ENCODE data around the gene RNU7-1. TPM values are rescaled to one million over a fixed set of nuclear protein-coding genes. Genes with fewer than 3 reads are reported as not detected.

Gene RNU7-1
- total RNA-seq, 1 experiment from 2014 or later, result not detected

GRCh38 chr12:6932766-6933165 is 10.8 kb upstream of the RNU7-1 start (continued):
- TF ChIP-seq, protein P1, sequence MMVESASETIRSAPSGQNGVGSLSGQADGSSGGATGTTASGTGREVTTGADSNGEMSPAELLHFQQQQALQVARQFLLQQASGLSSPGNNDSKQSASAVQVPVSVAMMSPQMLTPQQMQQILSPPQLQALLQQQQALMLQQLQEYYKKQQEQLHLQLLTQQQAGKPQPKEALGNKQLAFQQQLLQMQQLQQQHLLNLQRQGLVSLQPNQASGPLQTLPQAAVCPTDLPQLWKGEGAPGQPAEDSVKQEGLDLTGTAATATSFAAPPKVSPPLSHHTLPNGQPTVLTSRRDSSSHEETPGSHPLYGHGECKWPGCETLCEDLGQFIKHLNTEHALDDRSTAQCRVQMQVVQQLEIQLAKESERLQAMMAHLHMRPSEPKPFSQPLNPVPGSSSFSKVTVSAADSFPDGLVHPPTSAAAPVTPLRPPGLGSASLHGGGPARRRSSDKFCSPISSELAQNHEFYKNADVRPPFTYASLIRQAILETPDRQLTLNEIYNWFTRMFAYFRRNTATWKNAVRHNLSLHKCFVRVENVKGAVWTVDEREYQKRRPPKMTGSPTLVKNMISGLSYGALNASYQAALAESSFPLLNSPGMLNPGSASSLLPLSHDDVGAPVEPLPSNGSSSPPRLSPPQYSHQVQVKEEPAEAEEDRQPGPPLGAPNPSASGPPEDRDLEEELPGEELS (CRISPR knock-in tag; IDR thresholded peaks at IDR 0.05), result no peak
- TF ChIP-seq, protein P2, sequence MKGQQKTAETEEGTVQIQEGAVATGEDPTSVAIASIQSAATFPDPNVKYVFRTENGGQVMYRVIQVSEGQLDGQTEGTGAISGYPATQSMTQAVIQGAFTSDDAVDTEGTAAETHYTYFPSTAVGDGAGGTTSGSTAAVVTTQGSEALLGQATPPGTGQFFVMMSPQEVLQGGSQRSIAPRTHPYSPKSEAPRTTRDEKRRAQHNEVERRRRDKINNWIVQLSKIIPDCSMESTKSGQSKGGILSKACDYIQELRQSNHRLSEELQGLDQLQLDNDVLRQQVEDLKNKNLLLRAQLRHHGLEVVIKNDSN (CRISPR knock-in tag; IDR thresholded peaks at IDR 0.05), result no peak
- TF ChIP-seq JUN (CRISPR knock-in tag; IDR thresholded peaks at IDR 0.05) (no peak), MXD4 (CRISPR knock-in tag; IDR thresholded peaks at IDR 0.05; ENCODE audit: borderline replicate concordance) (no peak), ZBTB43 (CRISPR knock-in tag; IDR thresholded peaks at IDR 0.05) (no peak), EMX1 (CRISPR knock-in tag; IDR thresholded peaks at IDR 0.05) (no peak)
- TF ChIP-seq, protein P3, sequence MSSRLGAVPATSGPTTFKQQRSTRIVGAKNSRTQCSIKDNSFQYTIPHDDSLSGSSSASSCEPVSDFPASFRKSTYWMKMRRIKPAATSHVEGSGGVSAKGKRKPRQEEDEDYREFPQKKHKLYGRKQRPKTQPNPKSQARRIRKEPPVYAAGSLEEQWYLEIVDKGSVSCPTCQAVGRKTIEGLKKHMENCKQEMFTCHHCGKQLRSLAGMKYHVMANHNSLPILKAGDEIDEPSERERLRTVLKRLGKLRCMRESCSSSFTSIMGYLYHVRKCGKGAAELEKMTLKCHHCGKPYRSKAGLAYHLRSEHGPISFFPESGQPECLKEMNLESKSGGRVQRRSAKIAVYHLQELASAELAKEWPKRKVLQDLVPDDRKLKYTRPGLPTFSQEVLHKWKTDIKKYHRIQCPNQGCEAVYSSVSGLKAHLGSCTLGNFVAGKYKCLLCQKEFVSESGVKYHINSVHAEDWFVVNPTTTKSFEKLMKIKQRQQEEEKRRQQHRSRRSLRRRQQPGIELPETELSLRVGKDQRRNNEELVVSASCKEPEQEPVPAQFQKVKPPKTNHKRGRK (CRISPR knock-in tag; IDR thresholded peaks at IDR 0.05; ENCODE audit: borderline replicate concordance), result no peak

DNA sequence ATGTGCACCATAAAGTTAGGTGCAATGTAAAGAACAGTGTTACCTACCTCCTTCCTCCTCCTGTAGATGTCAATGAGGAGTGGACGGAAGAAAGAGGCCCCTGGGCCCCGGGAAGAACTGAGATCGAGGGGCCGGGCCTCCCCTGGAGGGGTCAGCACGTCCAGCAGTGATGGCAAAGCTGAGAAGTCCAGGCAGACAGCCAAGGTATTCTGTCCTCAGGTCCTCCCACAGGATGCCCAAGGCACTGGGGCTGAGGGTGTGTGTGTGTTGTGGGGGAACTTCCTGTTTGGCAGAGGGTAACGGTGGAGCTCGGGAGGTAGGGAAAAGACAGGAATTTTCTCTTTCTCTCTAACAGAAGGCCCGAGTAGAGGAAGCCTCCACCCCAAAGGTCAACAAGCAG is 9.5 kb upstream of the RNU7-1 start:
- no peak overlapping the region for H3K4me3 Mint-ChIP-seq
- no peak overlapping the region for H3K27ac Mint-ChIP-seq
- no peak for ATAC-seq
- POLR2A ChIA-PET, result interaction anchor here (1.1 kb wide), 1 partner anchor 10 kb away, joined by 4 read pairs; the partner anchor contains the start of genes C12orf57 and RNU7-1
- H3K36me3 Mint-ChIP-seq, result peaks cover 32% of the 10 kb centered on the region
- H3K9me3 Mint-ChIP-seq, result no peaks in the 10 kb centered on the region
- peaks cover 35% of the 10 kb centered on the region for H3K4me1 Mint-ChIP-seq
- no peak for DNase-seq (ENCODE audit: low spot score)
- no peaks in the 10 kb centered on the region for H3K27me3 Mint-ChIP-seq (ENCODE audit: low read depth)
- CTCF ChIA-PET, result interaction anchor here (6.9 kb wide), 1 partner anchor 8 kb away, joined by 93 read pairs; the partner anchor contains the start of gene ATN1
- TF ChIP-seq ATF6 (CRISPR knock-in tag; IDR thresholded peaks at IDR 0.05) (no peak), NFE2L1 (CRISPR knock-in tag; IDR thresholded peaks at IDR 0.05) (no peak), CDX4 (CRISPR knock-in tag; IDR thresholded peaks at IDR 0.05; ENCODE audit: borderline replicate concordance) (no peak), MXD4 (CRISPR knock-in tag; IDR thresholded peaks at IDR 0.05; ENCODE audit: borderline replicate concordance) (no peak), ZNF317 (CRISPR knock-in tag; IDR thresholded peaks at IDR 0.05; ENCODE audit: borderline replicate concordance, low read depth) (no peak), ZNF423 (CRISPR knock-in tag; IDR thresholded peaks at IDR 0.05) (no peak), GRHL2 (CRISPR knock-in tag; IDR thresholded peaks at IDR 0.05; ENCODE audit: insufficient replicate concordance, severe bottlenecking) (no peak), PRDM15 (CRISPR knock-in tag; IDR thresholded peaks at IDR 0.05) (no peak), ZNF263 (CRISPR knock-in tag; IDR thresholded peaks at IDR 0.05; ENCODE audit: low read depth) (no peak), ZNF232 (CRISPR knock-in tag; IDR thresholded peaks at IDR 0.05) (no peak), ZNF671 (CRISPR knock-in tag; IDR thresholded peaks at IDR 0.05) (no peak), ESRRA (CRISPR knock-in tag; IDR thresholded peaks at IDR 0.05; ENCODE audit: borderline replicate concordance) (no peak), SOX15 (CRISPR knock-in tag; IDR thresholded peaks at IDR 0.05) (no peak), GABPB1 (CRISPR knock-in tag; IDR thresholded peaks at IDR 0.05) (no peak)
- TF ChIP-seq, protein P4, sequence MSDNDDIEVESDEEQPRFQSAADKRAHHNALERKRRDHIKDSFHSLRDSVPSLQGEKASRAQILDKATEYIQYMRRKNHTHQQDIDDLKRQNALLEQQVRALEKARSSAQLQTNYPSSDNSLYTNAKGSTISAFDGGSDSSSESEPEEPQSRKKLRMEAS (CRISPR knock-in tag; IDR thresholded peaks at IDR 0.05), result no peak
- TF ChIP-seq, protein P5, sequence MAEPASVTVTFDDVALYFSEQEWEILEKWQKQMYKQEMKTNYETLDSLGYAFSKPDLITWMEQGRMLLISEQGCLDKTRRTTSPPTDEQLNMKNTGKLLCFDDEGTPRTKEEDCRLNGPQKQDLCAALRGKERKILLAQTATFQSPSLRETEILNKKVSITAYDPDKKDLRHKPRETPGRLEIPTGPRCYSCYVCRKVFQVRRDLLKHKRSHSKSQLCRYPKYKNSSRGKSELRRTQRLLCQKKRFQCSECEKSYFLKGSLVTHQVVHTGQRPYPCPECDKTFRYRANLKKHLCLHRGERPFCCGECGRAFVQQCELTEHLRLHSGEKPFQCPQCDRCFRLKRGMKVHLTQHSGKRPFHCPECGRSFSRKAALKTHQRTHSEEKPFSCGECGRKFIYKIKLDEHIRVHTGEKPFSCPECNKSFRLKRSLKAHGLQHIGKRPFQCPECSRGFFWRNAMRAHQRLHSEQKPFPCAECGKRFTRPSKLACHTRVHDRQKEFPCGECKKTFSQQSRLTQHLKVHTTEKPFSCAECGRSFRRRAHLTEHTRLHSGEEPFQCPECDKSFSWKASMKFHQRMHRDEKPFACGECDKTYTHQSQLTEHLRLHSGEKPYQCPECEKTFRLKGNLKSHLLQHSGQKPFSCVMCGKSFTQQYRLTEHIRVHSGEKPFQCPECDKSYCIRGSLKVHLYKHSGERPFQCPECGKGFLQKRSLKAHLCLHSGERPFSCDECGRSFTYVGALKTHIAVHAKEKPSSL (CRISPR knock-in tag; conservative IDR thresholded peaks at IDR 0.05), result no peak

Measured in WTC11 (cell line).